ENCODE data around the gene MBNL1. TPM values are rescaled to one million over a fixed set of nuclear protein-coding genes. Genes with fewer than 3 reads are reported as not detected.

MBNL1 gene
- total RNA-seq, 1 experiment from 2014 or later = 265 TPM

DNA sequence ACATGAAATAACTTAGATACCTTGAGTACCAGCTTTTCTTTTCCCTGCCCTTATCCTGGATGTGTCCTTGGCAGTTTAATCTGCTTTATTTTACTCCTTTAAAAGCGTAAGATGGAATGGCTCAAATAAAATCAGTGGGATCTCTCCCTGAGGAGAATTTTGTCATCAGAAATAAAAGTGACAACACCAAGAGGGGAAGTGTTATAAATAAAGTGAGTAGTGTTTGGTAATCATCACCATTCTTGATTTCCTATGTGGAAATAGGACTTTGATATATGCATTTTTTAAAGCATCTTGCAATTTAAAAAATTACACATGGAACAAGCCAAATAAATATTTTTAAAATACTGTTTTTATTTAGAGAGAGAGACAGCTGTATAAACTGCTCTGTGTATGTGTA is 76.5 kb downstream of the MBNL1 start:
- Histone ChIP-seq H4K20me1 (ENCODE audit: insufficient read depth, low read depth, low read length) (no peaks in the 10 kb centered on the region), H3K4me3 (ENCODE audit: low read length) (no peak overlapping the region), H3K36me3 (ENCODE audit: insufficient read depth, low read length) (peaks cover 41% of the 10 kb centered on the region), H3K79me2 (ENCODE audit: low read length) (peaks cover 100% of the 10 kb centered on the region), H3K27ac (ENCODE audit: low read length) (no peak overlapping the region), H3K27me3 (ENCODE audit: low read length) (no peaks in the 10 kb centered on the region), H3K9me2 (replicated peaks; ENCODE audit: insufficient read depth, low read length) (no peaks in the 10 kb centered on the region), H3K9me3 (ENCODE audit: low read length) (no peaks in the 10 kb centered on the region), H3K4me2 (ENCODE audit: low read depth, low read length, poor library complexity, severe bottlenecking) (no peak overlapping the region), H3K9ac (ENCODE audit: low read length) (no peak overlapping the region), H3K4me1 (ENCODE audit: low read length) (peaks cover 73% of the 10 kb centered on the region), H2AFZ (ENCODE audit: low read length) (no peak overlapping the region)
- DNase-seq = no peak

- Histone ChIP-seq H4K20me1 (ENCODE audit: insufficient read depth, low read depth, low read length) (no peaks in the 10 kb centered on the region), H3K79me2 (ENCODE audit: low read length) (peaks cover 100% of the 10 kb centered on the region)
Measured at GRCh38 chr3:152346058-152346457, 77.3 kb downstream of the MBNL1 start.

GRCh38 chr3:152346740-152347139 is 78.0 kb downstream of the MBNL1 start:
- Histone ChIP-seq H2AFZ (ENCODE audit: low read length) (no peak overlapping the region), H3K4me2 (ENCODE audit: low read depth, low read length, poor library complexity, severe bottlenecking) (no peak overlapping the region), H3K27me3 (ENCODE audit: low read length) (no peaks in the 10 kb centered on the region), H3K9me3 (ENCODE audit: low read length) (no peaks in the 10 kb centered on the region), H3K9me2 (replicated peaks; ENCODE audit: insufficient read depth, low read length) (no peaks in the 10 kb centered on the region), H3K27ac (ENCODE audit: low read length) (no peak overlapping the region), H3K36me3 (ENCODE audit: insufficient read depth, low read length) (peaks cover 29% of the 10 kb centered on the region), H3K4me3 (ENCODE audit: low read length) (no peak overlapping the region), H3K9ac (ENCODE audit: low read length) (no peak overlapping the region), H4K20me1 (ENCODE audit: insufficient read depth, low read depth, low read length) (no peaks in the 10 kb centered on the region), H3K79me2 (ENCODE audit: low read length) (peaks cover 100% of the 10 kb centered on the region), H3K4me1 (ENCODE audit: low read length) (peaks cover 73% of the 10 kb centered on the region)
- no peak for DNase-seq

More at GRCh38 chr3:152346058-152346457, 77.3 kb downstream of the MBNL1 start:
- H3K9me3 ChIP-seq (ENCODE audit: low read length) = no peaks in the 10 kb centered on the region
- DNase-seq = no peak
- H3K9ac ChIP-seq (ENCODE audit: low read length) = no peak overlapping the region
- no peak overlapping the region for H3K4me2 ChIP-seq (ENCODE audit: low read depth, low read length, poor library complexity, severe bottlenecking)
- H3K27me3 ChIP-seq (ENCODE audit: low read length) = no peaks in the 10 kb centered on the region
- H3K4me1 ChIP-seq (ENCODE audit: low read length) = peaks cover 73% of the 10 kb centered on the region
- H3K27ac ChIP-seq (ENCODE audit: low read length) = no peak overlapping the region
- H2AFZ ChIP-seq (ENCODE audit: low read length) = no peak overlapping the region
- no peak overlapping the region for H3K4me3 ChIP-seq (ENCODE audit: low read length)
- no peaks in the 10 kb centered on the region for H3K9me2 ChIP-seq (replicated peaks; ENCODE audit: insufficient read depth, low read length)
- H3K36me3 ChIP-seq (ENCODE audit: insufficient read depth, low read length) = peaks cover 34% of the 10 kb centered on the region

DNA sequence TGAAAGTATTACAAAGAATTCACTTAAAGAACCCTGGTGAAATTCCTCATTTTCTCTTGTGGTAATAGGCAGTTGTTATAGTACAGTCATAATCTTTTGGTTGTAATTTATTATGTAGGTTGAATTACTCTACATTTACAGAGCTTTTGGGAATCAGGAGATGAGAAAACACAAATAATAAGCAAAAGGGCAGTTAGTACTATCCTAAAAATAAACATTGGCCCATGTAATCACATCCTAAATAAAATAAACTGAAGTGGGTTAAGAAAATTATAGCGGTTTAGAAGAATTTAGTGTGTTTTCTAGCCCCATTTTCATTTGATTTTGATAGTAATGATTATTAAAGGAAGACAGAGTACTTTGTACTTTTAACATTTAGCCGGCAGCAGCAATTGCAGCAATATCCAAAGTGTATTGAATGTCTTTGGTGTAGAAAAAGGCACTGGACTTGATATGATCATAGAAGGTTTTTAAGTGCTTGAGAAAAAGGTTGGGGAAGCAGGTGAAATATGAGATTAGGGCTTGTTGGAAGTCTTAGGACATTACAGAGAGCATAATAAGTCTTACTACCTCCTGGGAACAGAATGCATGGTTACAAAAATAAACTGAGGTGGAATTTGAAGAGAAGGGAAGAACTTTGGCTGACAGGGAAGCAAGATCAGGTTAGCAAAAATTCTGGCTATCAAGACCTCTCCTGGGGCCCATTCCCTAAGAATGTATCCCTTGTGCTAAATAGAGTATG is 79.9 kb downstream of the MBNL1 start:
- H3K79me2 ChIP-seq (ENCODE audit: low read length) = peaks cover 100% of the 10 kb centered on the region
- H3K27ac ChIP-seq (ENCODE audit: low read length) = peak overlapping the region; percentile 56
- DNase-seq = no peak
- no peak overlapping the region for H3K9ac ChIP-seq (ENCODE audit: low read length)
- no peak overlapping the region for H2AFZ ChIP-seq (ENCODE audit: low read length)
- no peak overlapping the region for H3K4me3 ChIP-seq (ENCODE audit: low read length)
- no peaks in the 10 kb centered on the region for H3K27me3 ChIP-seq (ENCODE audit: low read length)
- no peaks in the 10 kb centered on the region for H3K9me2 ChIP-seq (replicated peaks; ENCODE audit: insufficient read depth, low read length)
- no peaks in the 10 kb centered on the region for H3K9me3 ChIP-seq (ENCODE audit: low read length)
- no peaks in the 10 kb centered on the region for H4K20me1 ChIP-seq (ENCODE audit: insufficient read depth, low read depth, low read length)
- H3K36me3 ChIP-seq (ENCODE audit: insufficient read depth, low read length) = peaks cover 20% of the 10 kb centered on the region; the same call in 1 of the 2 replicates
- peak overlapping the region; percentile 6 for H3K4me2 ChIP-seq (ENCODE audit: low read depth, low read length, poor library complexity, severe bottlenecking)
- H3K4me1 ChIP-seq (ENCODE audit: low read length) = peaks cover 73% of the 10 kb centered on the region

GRCh38 chr3:152349392-152349791 is 80.7 kb downstream of the MBNL1 start:
- H3K36me3 ChIP-seq (ENCODE audit: insufficient read depth, low read length) = peaks cover 20% of the 10 kb centered on the region; the same call in 1 of the 2 replicates
- peak overlapping the region; percentile 56 for H3K27ac ChIP-seq (ENCODE audit: low read length)
- no peak overlapping the region for H3K4me3 ChIP-seq (ENCODE audit: low read length)
- no peak overlapping the region for H3K9ac ChIP-seq (ENCODE audit: low read length)
- peak overlapping the region; percentile 6 for H3K4me2 ChIP-seq (ENCODE audit: low read depth, low read length, poor library complexity, severe bottlenecking)
- H3K79me2 ChIP-seq (ENCODE audit: low read length) = peaks cover 100% of the 10 kb centered on the region
- peaks cover 78% of the 10 kb centered on the region for H3K4me1 ChIP-seq (ENCODE audit: low read length)
- H4K20me1 ChIP-seq (ENCODE audit: insufficient read depth, low read depth, low read length) = no peaks in the 10 kb centered on the region
- no peaks in the 10 kb centered on the region for H3K9me2 ChIP-seq (replicated peaks; ENCODE audit: insufficient read depth, low read length)
- DNase-seq = no peak
- no peaks in the 10 kb centered on the region for H3K9me3 ChIP-seq (ENCODE audit: low read length)
- H2AFZ ChIP-seq (ENCODE audit: low read length) = no peak overlapping the region
- H3K27me3 ChIP-seq (ENCODE audit: low read length) = no peaks in the 10 kb centered on the region

DNA sequence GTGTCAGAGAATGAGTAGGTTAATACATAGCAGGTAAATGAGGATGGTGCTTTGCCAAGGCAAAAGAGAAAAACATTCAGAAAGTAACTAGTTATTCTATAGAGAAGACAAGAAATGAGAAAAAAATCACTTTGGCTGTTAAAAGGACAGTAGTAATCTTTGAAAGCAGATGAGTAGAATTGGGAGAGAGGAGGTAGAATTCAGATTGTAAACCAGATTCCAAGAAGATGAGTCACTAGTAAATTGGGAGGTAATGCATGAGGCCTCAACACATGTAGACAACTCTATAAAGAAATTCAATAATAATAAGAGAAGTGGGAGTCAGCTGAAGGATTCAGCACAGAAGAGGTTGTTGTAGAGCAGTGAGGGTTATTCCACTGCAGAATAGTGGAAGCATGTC is 81.4 kb downstream of the MBNL1 start:
- H3K9ac ChIP-seq (ENCODE audit: low read length) = no peak overlapping the region
- no peak overlapping the region for H3K4me3 ChIP-seq (ENCODE audit: low read length)
- H3K27me3 ChIP-seq (ENCODE audit: low read length) = no peaks in the 10 kb centered on the region
- H3K4me1 ChIP-seq (ENCODE audit: low read length) = peaks cover 82% of the 10 kb centered on the region
- H2AFZ ChIP-seq (ENCODE audit: low read length) = no peak overlapping the region
- H3K9me3 ChIP-seq (ENCODE audit: low read length) = no peaks in the 10 kb centered on the region
- peaks cover 100% of the 10 kb centered on the region for H3K79me2 ChIP-seq (ENCODE audit: low read length)
- H3K4me2 ChIP-seq (ENCODE audit: low read depth, low read length, poor library complexity, severe bottlenecking) = peak overlapping the region; percentile 70
- no peaks in the 10 kb centered on the region for H3K9me2 ChIP-seq (replicated peaks; ENCODE audit: insufficient read depth, low read length)
- no peak for DNase-seq
- peak overlapping the region; percentile 56 for H3K27ac ChIP-seq (ENCODE audit: low read length)
- peaks cover 19% of the 10 kb centered on the region; the same call in 1 of the 2 replicates for H3K36me3 ChIP-seq (ENCODE audit: insufficient read depth, low read length)
- no peaks in the 10 kb centered on the region for H4K20me1 ChIP-seq (ENCODE audit: insufficient read depth, low read depth, low read length)

DNA sequence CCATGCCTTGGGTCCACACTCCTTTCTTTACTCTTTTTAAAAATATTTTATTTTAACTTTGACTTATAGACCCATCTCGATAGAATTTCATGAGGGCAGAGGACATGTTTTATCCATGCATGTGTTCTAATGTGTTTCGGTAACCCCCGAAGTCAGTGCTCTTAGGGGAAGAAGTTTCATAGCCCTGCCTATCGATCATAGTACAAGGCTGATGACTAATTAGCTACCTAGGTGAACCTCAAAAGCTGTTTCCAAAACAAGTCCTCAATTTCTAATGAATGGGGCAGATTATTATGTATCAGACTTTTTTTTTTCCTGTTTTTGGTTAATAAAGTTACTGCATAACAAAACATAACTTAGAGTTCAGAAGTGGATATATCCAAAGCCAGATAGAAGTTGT is 82.0 kb downstream of the MBNL1 start:
- Histone ChIP-seq H3K9ac (ENCODE audit: low read length) (no peak overlapping the region), H2AFZ (ENCODE audit: low read length) (no peak overlapping the region), H3K4me1 (ENCODE audit: low read length) (peaks cover 86% of the 10 kb centered on the region), H3K27me3 (ENCODE audit: low read length) (no peaks in the 10 kb centered on the region), H3K9me3 (ENCODE audit: low read length) (no peaks in the 10 kb centered on the region), H4K20me1 (ENCODE audit: insufficient read depth, low read depth, low read length) (no peaks in the 10 kb centered on the region), H3K9me2 (replicated peaks; ENCODE audit: insufficient read depth, low read length) (no peaks in the 10 kb centered on the region), H3K27ac (ENCODE audit: low read length) (peak overlapping the region; percentile 87), H3K79me2 (ENCODE audit: low read length) (peaks cover 100% of the 10 kb centered on the region), H3K4me3 (ENCODE audit: low read length) (no peak overlapping the region), H3K4me2 (ENCODE audit: low read depth, low read length, poor library complexity, severe bottlenecking) (peak overlapping the region; percentile 70), H3K36me3 (ENCODE audit: insufficient read depth, low read length) (peaks cover 16% of the 10 kb centered on the region; the same call in 1 of the 2 replicates)
- DNase-seq = no peak

DNA sequence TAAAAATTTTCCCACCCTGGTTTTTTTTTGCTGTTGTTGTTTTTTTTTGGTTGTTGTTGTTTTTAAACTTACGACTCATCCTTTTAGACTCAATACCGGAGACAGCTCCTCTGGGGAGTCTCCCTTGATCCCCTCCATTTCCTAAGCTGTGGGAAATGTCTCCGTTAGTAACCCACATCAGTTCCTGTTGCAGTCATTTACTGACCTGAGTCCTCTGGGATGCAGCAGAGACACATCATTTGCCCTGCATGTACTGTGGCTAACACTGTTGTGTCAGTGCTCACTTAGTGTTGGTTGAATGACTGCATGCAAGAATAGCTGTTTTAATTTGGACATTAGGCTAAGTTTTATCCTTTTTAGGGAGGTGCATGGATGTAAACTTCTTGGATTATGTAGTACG is 83.8 kb downstream of the MBNL1 start:
- peak; percentile 62 for DNase-seq
- Histone ChIP-seq H3K9me2 (replicated peaks; ENCODE audit: insufficient read depth, low read length) (no peaks in the 10 kb centered on the region), H3K4me1 (ENCODE audit: low read length) (peaks cover 82% of the 10 kb centered on the region), H2AFZ (ENCODE audit: low read length) (no peak overlapping the region), H4K20me1 (ENCODE audit: insufficient read depth, low read depth, low read length) (no peaks in the 10 kb centered on the region), H3K9ac (ENCODE audit: low read length) (peak overlapping the region; percentile 18), H3K9me3 (ENCODE audit: low read length) (no peaks in the 10 kb centered on the region), H3K4me2 (ENCODE audit: low read depth, low read length, poor library complexity, severe bottlenecking) (peak overlapping the region; percentile 70), H3K79me2 (ENCODE audit: low read length) (peaks cover 100% of the 10 kb centered on the region), H3K4me3 (ENCODE audit: low read length) (peak overlapping the region; percentile 32), H3K27me3 (ENCODE audit: low read length) (no peaks in the 10 kb centered on the region), H3K27ac (ENCODE audit: low read length) (peak overlapping the region; percentile 87), H3K36me3 (ENCODE audit: insufficient read depth, low read length) (peaks cover 12% of the 10 kb centered on the region; the same call in 1 of the 2 replicates)

Measured in Karpas-422 (cell line).